B cell (primary cell): Measurements from ENCODE around the gene ANKRD49.

ENCODE experiments used
- EZH2 ChIP-seq: IDR thresholded peaks from 2 replicates; pipeline ENCODE4 v1.6.1; 2012; ENCODE audit warnings: borderline replicate concordance, low read depth, mild to moderate bottlenecking, moderate library complexity, low read length; ENCODE audit not compliant: insufficient read depth, poor library complexity, severe bottlenecking
- TF ChIP-seq, protein P1 (sequence below): fragments of 200-600 bp; IDR thresholded peaks from one replicate; pipeline ENCODE4 v1.8.0; 2022; ENCODE audit warnings: antibody characterized with exemption, mild to moderate bottlenecking

DNA sequence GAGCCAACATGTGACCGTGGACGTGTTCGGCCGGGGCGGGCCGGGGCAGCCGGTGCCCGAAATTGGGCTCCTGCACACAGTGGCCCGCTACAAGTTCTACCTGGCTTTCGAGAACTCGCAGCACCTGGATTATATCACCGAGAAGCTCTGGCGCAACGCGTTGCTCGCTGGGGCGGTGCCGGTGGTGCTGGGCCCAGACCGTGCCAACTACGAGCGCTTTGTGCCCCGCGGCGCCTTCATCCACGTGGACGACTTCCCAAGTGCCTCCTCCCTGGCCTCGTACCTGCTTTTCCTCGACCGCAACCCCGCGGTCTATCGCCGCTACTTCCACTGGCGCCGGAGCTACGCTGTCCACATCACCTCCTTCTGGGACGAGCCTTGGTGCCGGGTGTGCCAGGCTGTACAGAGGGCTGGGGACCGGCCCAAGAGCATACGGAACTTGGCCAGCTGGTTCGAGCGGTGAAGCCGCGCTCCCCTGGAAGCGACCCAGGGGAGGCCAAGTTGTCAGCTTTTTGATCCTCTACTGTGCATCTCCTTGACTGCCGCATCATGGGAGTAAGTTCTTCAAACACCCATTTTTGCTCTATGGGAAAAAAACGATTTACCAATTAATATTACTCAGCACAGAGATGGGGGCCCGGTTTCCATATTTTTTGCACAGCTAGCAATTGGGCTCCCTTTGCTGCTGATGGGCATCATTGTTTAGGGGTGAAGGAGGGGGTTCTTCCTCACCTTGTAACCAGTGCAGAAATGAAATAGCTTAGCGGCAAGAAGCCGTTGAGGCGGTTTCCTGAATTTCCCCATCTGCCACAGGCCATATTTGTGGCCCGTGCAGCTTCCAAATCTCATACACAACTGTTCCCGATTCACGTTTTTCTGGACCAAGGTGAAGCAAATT is 51.7 kb downstream of the ANKRD49 start:
- no peak for TF ChIP-seq EZH2
- TF ChIP-seq, protein P1, sequence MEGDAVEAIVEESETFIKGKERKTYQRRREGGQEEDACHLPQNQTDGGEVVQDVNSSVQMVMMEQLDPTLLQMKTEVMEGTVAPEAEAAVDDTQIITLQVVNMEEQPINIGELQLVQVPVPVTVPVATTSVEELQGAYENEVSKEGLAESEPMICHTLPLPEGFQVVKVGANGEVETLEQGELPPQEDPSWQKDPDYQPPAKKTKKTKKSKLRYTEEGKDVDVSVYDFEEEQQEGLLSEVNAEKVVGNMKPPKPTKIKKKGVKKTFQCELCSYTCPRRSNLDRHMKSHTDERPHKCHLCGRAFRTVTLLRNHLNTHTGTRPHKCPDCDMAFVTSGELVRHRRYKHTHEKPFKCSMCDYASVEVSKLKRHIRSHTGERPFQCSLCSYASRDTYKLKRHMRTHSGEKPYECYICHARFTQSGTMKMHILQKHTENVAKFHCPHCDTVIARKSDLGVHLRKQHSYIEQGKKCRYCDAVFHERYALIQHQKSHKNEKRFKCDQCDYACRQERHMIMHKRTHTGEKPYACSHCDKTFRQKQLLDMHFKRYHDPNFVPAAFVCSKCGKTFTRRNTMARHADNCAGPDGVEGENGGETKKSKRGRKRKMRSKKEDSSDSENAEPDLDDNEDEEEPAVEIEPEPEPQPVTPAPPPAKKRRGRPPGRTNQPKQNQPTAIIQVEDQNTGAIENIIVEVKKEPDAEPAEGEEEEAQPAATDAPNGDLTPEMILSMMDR, result no peak
